ENCODE results near the gene USP17L12. TPM values are rescaled to one million over a fixed set of nuclear protein-coding genes. Genes with fewer than 3 reads are reported as not detected.

Gene USP17L12
- total and polyA plus RNA-seq, 9 of the 15 experiments (the other 6 are each of a cell fraction or from before 2014, with no cell fraction given): not detected

Other genes starting within 250 kb of the USP17L12 start
Only the 7 nearest of the 20 such genes appear.
- not detected in 2 replicates for gene USP17L10, start 9.5 kb upstream of the USP17L12 start, total RNA-seq (2014; rRNA removed)
- not detected in 2 replicates for gene USP17L10, start 9.5 kb upstream of the USP17L12 start, total RNA-seq (2014; rRNA removed; fragmentation: Illumina TruSeq; extraction: Trizol)
- gene USP17L10, start 9.5 kb upstream of the USP17L12 start, total RNA-seq (2015; rRNA removed; fragmentation: Illumina TruSeq; extraction: Trizol): not detected in 2 replicates
- not detected in 2 replicates for gene USP17L10, start 9.5 kb upstream of the USP17L12 start, total RNA-seq (2021)
- not detected in 2 replicates for gene USP17L10, start 9.5 kb upstream of the USP17L12 start, polyA plus RNA-seq (2011; rRNA removed)
- not detected in 2 replicates for gene USP17L10, start 9.5 kb upstream of the USP17L12 start, polyA plus RNA-seq (2014; fragmentation: Illumina TruSeq; extraction: Trizol)
- gene USP17L10, start 9.5 kb upstream of the USP17L12 start, polyA plus RNA-seq (2014; fragmentation: Nextera tagmentation; extraction: Ambion mirVana): not detected
- gene USP17L10, start 9.5 kb upstream of the USP17L12 start, polyA plus RNA-seq (2014; rRNA removed): not detected in 2 replicates
- not detected in 2 replicates for gene USP17L11, start 4.7 kb upstream of the USP17L12 start, total RNA-seq (2014; rRNA removed)
- not detected in 2 replicates for gene USP17L11, start 4.7 kb upstream of the USP17L12 start, total RNA-seq (2014; rRNA removed; fragmentation: Illumina TruSeq; extraction: Trizol)
- gene USP17L11, start 4.7 kb upstream of the USP17L12 start, total RNA-seq (2015; rRNA removed; fragmentation: Illumina TruSeq; extraction: Trizol): not detected in 2 replicates
- gene USP17L11, start 4.7 kb upstream of the USP17L12 start, total RNA-seq (2021): not detected in 2 replicates
- gene USP17L11, start 4.7 kb upstream of the USP17L12 start, polyA plus RNA-seq (2011; rRNA removed): not detected in 2 replicates
- not detected in 2 replicates for gene USP17L11, start 4.7 kb upstream of the USP17L12 start, polyA plus RNA-seq (2014; fragmentation: Illumina TruSeq; extraction: Trizol)
- not detected for gene USP17L11, start 4.7 kb upstream of the USP17L12 start, polyA plus RNA-seq (2014; fragmentation: Nextera tagmentation; extraction: Ambion mirVana)
- gene USP17L11, start 4.7 kb upstream of the USP17L12 start, polyA plus RNA-seq (2014; rRNA removed): not detected in 2 replicates
- gene USP17L13, start 4.7 kb downstream of the USP17L12 start, total RNA-seq (2014; rRNA removed): not detected in 2 replicates
- not detected in 2 replicates for gene USP17L13, start 4.7 kb downstream of the USP17L12 start, total RNA-seq (2014; rRNA removed; fragmentation: Illumina TruSeq; extraction: Trizol)
- gene USP17L13, start 4.7 kb downstream of the USP17L12 start, total RNA-seq (2015; rRNA removed; fragmentation: Illumina TruSeq; extraction: Trizol): not detected in 2 replicates
- gene USP17L13, start 4.7 kb downstream of the USP17L12 start, total RNA-seq (2021): not detected in 2 replicates
- not detected in 2 replicates for gene USP17L13, start 4.7 kb downstream of the USP17L12 start, polyA plus RNA-seq (2011; rRNA removed)
- gene USP17L13, start 4.7 kb downstream of the USP17L12 start, polyA plus RNA-seq (2014; fragmentation: Illumina TruSeq; extraction: Trizol): not detected in 2 replicates
- gene USP17L13, start 4.7 kb downstream of the USP17L12 start, polyA plus RNA-seq (2014; fragmentation: Nextera tagmentation; extraction: Ambion mirVana): not detected
- not detected in 2 replicates for gene USP17L13, start 4.7 kb downstream of the USP17L12 start, polyA plus RNA-seq (2014; rRNA removed)
- not detected in 2 replicates for gene USP17L15, start 14.2 kb downstream of the USP17L12 start, total RNA-seq (2014; rRNA removed)
- not detected in 2 replicates for gene USP17L15, start 14.2 kb downstream of the USP17L12 start, total RNA-seq (2014; rRNA removed; fragmentation: Illumina TruSeq; extraction: Trizol)
- not detected in 2 replicates for gene USP17L15, start 14.2 kb downstream of the USP17L12 start, total RNA-seq (2015; rRNA removed; fragmentation: Illumina TruSeq; extraction: Trizol)
- gene USP17L15, start 14.2 kb downstream of the USP17L12 start, total RNA-seq (2021): not detected in 2 replicates
- not detected in 2 replicates for gene USP17L15, start 14.2 kb downstream of the USP17L12 start, polyA plus RNA-seq (2011; rRNA removed)
- gene USP17L15, start 14.2 kb downstream of the USP17L12 start, polyA plus RNA-seq (2014; fragmentation: Illumina TruSeq; extraction: Trizol): not detected in 2 replicates
- gene USP17L15, start 14.2 kb downstream of the USP17L12 start, polyA plus RNA-seq (2014; fragmentation: Nextera tagmentation; extraction: Ambion mirVana): not detected
- gene USP17L15, start 14.2 kb downstream of the USP17L12 start, polyA plus RNA-seq (2014; rRNA removed): not detected in 2 replicates
- gene USP17L17, start 23.7 kb downstream of the USP17L12 start, total RNA-seq (2014; rRNA removed): not detected in 2 replicates
- not detected in 2 replicates for gene USP17L17, start 23.7 kb downstream of the USP17L12 start, total RNA-seq (2014; rRNA removed; fragmentation: Illumina TruSeq; extraction: Trizol)
- gene USP17L17, start 23.7 kb downstream of the USP17L12 start, total RNA-seq (2015; rRNA removed; fragmentation: Illumina TruSeq; extraction: Trizol): not detected in 2 replicates
- not detected in 2 replicates for gene USP17L17, start 23.7 kb downstream of the USP17L12 start, total RNA-seq (2021)
- gene USP17L17, start 23.7 kb downstream of the USP17L12 start, polyA plus RNA-seq (2011; rRNA removed): not detected in 2 replicates
- gene USP17L17, start 23.7 kb downstream of the USP17L12 start, polyA plus RNA-seq (2014; fragmentation: Illumina TruSeq; extraction: Trizol): not detected in 2 replicates
- gene USP17L17, start 23.7 kb downstream of the USP17L12 start, polyA plus RNA-seq (2014; fragmentation: Nextera tagmentation; extraction: Ambion mirVana): not detected
- gene USP17L17, start 23.7 kb downstream of the USP17L12 start, polyA plus RNA-seq (2014; rRNA removed): not detected in 2 replicates
- not detected in 2 replicates for gene USP17L18, start 28.5 kb downstream of the USP17L12 start, total RNA-seq (2014; rRNA removed)
- not detected in 2 replicates for gene USP17L18, start 28.5 kb downstream of the USP17L12 start, total RNA-seq (2014; rRNA removed; fragmentation: Illumina TruSeq; extraction: Trizol)
- gene USP17L18, start 28.5 kb downstream of the USP17L12 start, total RNA-seq (2015; rRNA removed; fragmentation: Illumina TruSeq; extraction: Trizol): not detected in 2 replicates
- not detected in 2 replicates for gene USP17L18, start 28.5 kb downstream of the USP17L12 start, total RNA-seq (2021)
- gene USP17L18, start 28.5 kb downstream of the USP17L12 start, polyA plus RNA-seq (2011; rRNA removed): not detected in 2 replicates
- gene USP17L18, start 28.5 kb downstream of the USP17L12 start, polyA plus RNA-seq (2014; fragmentation: Illumina TruSeq; extraction: Trizol): not detected in 2 replicates
- gene USP17L18, start 28.5 kb downstream of the USP17L12 start, polyA plus RNA-seq (2014; fragmentation: Nextera tagmentation; extraction: Ambion mirVana): not detected
- not detected in 2 replicates for gene USP17L18, start 28.5 kb downstream of the USP17L12 start, polyA plus RNA-seq (2014; rRNA removed)
- not detected in 2 replicates for gene USP17L19, start 33.2 kb downstream of the USP17L12 start, total RNA-seq (2014; rRNA removed)
- gene USP17L19, start 33.2 kb downstream of the USP17L12 start, total RNA-seq (2014; rRNA removed; fragmentation: Illumina TruSeq; extraction: Trizol): not detected in 2 replicates
- gene USP17L19, start 33.2 kb downstream of the USP17L12 start, total RNA-seq (2015; rRNA removed; fragmentation: Illumina TruSeq; extraction: Trizol): not detected in 2 replicates
- gene USP17L19, start 33.2 kb downstream of the USP17L12 start, total RNA-seq (2021): not detected in 2 replicates
- not detected in 2 replicates for gene USP17L19, start 33.2 kb downstream of the USP17L12 start, polyA plus RNA-seq (2011; rRNA removed)
- gene USP17L19, start 33.2 kb downstream of the USP17L12 start, polyA plus RNA-seq (2014; fragmentation: Illumina TruSeq; extraction: Trizol): not detected in 2 replicates
- gene USP17L19, start 33.2 kb downstream of the USP17L12 start, polyA plus RNA-seq (2014; fragmentation: Nextera tagmentation; extraction: Ambion mirVana): not detected
- not detected in 2 replicates for gene USP17L19, start 33.2 kb downstream of the USP17L12 start, polyA plus RNA-seq (2014; rRNA removed)

Measured in K562 (cell line).